Neural cell (in vitro differentiated cells): Measurements from ENCODE around the gene PLEKHM3. TPM values are rescaled to one million over a fixed set of nuclear protein-coding genes. Genes with fewer than 3 reads are reported as not detected.

Source experiments
- H2AFZ ChIP-seq: fragments of 200-600, 300-800 bp; sonication (generic), shearing (Covaris generic); 2 replicates; pipeline ENCODE4 v1.6.0; 2014; ENCODE audit warnings: low read depth, mild to moderate bottlenecking, antibody characterized with exemption, low read length, moderate library complexity
- H3F3A ChIP-seq: fragments of 200-600 bp; shearing (Covaris generic); 2 replicates; pipeline ENCODE4 v1.6.1; 2016; ENCODE audit warnings: mild to moderate bottlenecking, moderate library complexity, mixed read lengths, antibody characterized with exemption, low read length; ENCODE audit not compliant: insufficient read depth, poor library complexity, severe bottlenecking
- H3K27ac ChIP-seq: fragments of 200-600, 300-800 bp; sonication (generic), shearing (Covaris generic); 2 replicates; pipeline ENCODE4 v1.5.1; 2014; ENCODE audit warnings: mild to moderate bottlenecking, low read length, moderate library complexity
- H3K27me3 ChIP-seq: fragments of 300-800, 200-600 bp; sonication (generic), shearing (Covaris generic); 2 replicates; pipeline ENCODE4 v1.6.0; 2014; ENCODE audit warnings: mild to moderate bottlenecking, low read depth, low read length, moderate library complexity; ENCODE audit not compliant: insufficient read depth
- H3K36me3 ChIP-seq: fragments of 300-800, 200-600 bp; sonication (generic), shearing (Covaris generic); 2 replicates; pipeline ENCODE4 v1.5.1; 2014; ENCODE audit warnings: mild to moderate bottlenecking, antibody characterized with exemption, low read length, moderate library complexity; ENCODE audit not compliant: insufficient read depth
- H3K4me2 ChIP-seq: fragments of 300-800, 200-600 bp; sonication (generic), shearing (Covaris generic); 2 replicates; pipeline ENCODE4 v1.6.0; 2014; ENCODE audit warnings: mild to moderate bottlenecking, low read length
- H3K4me3 ChIP-seq: fragments of 300-800, 200-600 bp; sonication (generic), shearing (Covaris generic); 2 replicates; pipeline ENCODE4 v1.5.1; 2014; ENCODE audit warnings: mild to moderate bottlenecking, low read length, moderate library complexity
- H3K79me2 ChIP-seq: fragments of 200-600 bp; shearing (Covaris generic); replicated peaks from 2 replicates; pipeline ENCODE4 v1.6.0; 2014; ENCODE audit warnings: mild to moderate bottlenecking, low read length, moderate library complexity; ENCODE audit not compliant: insufficient read depth
- H3K9ac ChIP-seq: fragments of 300-800, 200-600 bp; sonication (generic), shearing (Covaris generic); 2 replicates; pipeline ENCODE4 v1.6.1; 2016; ENCODE audit warnings: mild to moderate bottlenecking, low read length, mixed read lengths
- H3K9me2 ChIP-seq: fragments of 200-600 bp; shearing (Covaris generic); 2 replicates; pipeline ENCODE4 v1.6.1; 2016; ENCODE audit warnings: mild to moderate bottlenecking, low read length, mixed read lengths; ENCODE audit not compliant: insufficient read depth
- H3K9me3 ChIP-seq: fragments of 200-600, 300-800 bp; sonication (generic), shearing (Covaris generic); 2 replicates; pipeline ENCODE4 v1.6.1; 2016; ENCODE audit warnings: mild to moderate bottlenecking, mixed run types, low read length, moderate library complexity, mixed read lengths
- H4K20me1 ChIP-seq: fragments of 200-600 bp; shearing (Covaris generic); 2 replicates; pipeline ENCODE4 v1.6.1; 2016; ENCODE audit warnings: mild to moderate bottlenecking, mixed run types; ENCODE audit not compliant: insufficient read depth
- EP300 ChIP-seq: fragments of 450-650 bp; conservative IDR thresholded peaks from 2 replicates; pipeline ENCODE4 v1.6.1; 2014; ENCODE audit warnings: antibody characterized with exemption, mild to moderate bottlenecking, moderate library complexity; ENCODE audit not compliant: poor library complexity, severe bottlenecking
- EZH2 ChIP-seq: fragments of 200-600, 300-800 bp; shearing (Covaris generic), sonication (generic); IDR thresholded peaks from 2 replicates; pipeline ENCODE4 v1.6.1; 2014; ENCODE audit warnings: antibody characterized with exemption, low read length, borderline replicate concordance, mild to moderate bottlenecking; ENCODE audit not compliant: insufficient read depth, poor library complexity, severe bottlenecking
- MXI1 ChIP-seq: fragments of 450-650 bp; conservative IDR thresholded peaks from 2 replicates; pipeline ENCODE4 v1.6.1; 2014; ENCODE audit warnings: antibody characterized with exemption, mild to moderate bottlenecking; ENCODE audit not compliant: poor library complexity, severe bottlenecking
- POLR2AphosphoS5 ChIP-seq: IDR thresholded peaks from 2 replicates; pipeline ENCODE4 v1.6.1; 2012
- RAD21 ChIP-seq: fragments of 450-650 bp; conservative IDR thresholded peaks from 2 replicates; pipeline ENCODE4 v1.6.1; 2014; ENCODE audit warnings: antibody characterized with exemption, mild to moderate bottlenecking, moderate library complexity
- SMC3 ChIP-seq: fragments of 450-650 bp; conservative IDR thresholded peaks from 2 replicates; pipeline ENCODE4 v1.6.1; 2014; ENCODE audit warnings: antibody characterized with exemption, mild to moderate bottlenecking, moderate library complexity; ENCODE audit not compliant: poor library complexity
- TAF1 ChIP-seq: IDR thresholded peaks from 2 replicates; pipeline ENCODE4 v1.6.1; 2012; ENCODE audit warnings: low read depth
- polyA plus RNA-seq: library from polyadenylated mRNA; depleted of rRNA; stranded (reverse); fragments of >200 nt; gene quantifications from 2 replicates; pipeline ENCODE4 v1.2.3, GENCODE V29; 2014
- TF ChIP-seq, protein P1 (sequence below): fragments of 450-650 bp; IDR thresholded peaks from 2 replicates; pipeline ENCODE4 v1.5.1; 2014; ENCODE audit warnings: antibody characterized with exemption, mild to moderate bottlenecking, moderate library complexity; ENCODE audit not compliant: poor library complexity, severe bottlenecking
- TF ChIP-seq, protein P2 (sequence below): IDR thresholded peaks from 2 replicates; pipeline ENCODE4 v1.6.1; 2012; ENCODE audit warnings: borderline replicate concordance

The PLEKHM3 gene
- polyA plus RNA-seq, 1 donor from 2014 or later, result 13.4 TPM

DNA sequence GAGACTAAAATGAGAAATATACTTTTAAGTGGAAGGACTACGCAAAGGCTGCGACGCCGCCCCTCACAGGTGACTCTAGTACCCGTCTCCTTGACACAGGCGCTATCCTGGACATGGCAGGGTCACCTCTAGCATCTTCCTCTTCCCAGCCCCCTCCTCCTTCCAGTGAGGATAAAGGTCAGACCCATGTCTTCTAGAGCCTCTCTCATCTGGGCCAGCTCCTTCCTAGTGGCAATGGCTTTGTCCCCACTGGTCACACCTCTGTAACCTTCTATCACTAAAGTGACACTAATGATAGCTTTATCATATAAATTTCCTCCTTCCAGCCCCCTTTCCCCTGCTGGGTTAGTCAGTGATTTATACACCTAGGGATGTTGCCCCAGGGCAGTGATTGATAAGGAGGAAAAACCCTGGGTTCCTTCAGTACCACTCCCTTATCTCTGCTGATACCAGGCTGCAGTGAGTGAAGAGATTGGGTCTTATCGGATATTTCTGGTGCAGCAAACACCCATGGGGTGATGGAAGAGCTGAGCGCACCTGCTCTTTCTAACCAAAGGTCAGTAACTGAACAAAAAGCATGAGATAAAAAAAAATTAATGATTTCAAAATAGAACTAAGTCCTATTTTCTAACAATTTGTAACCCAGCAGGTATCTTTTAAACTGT, 193.6 kb downstream of the PLEKHM3 start:
- TF ChIP-seq SMC3, result no peak
- TF ChIP-seq EP300, result no peak
- H3K9me3 ChIP-seq, result no peaks in the 10 kb centered on the region

DNA sequence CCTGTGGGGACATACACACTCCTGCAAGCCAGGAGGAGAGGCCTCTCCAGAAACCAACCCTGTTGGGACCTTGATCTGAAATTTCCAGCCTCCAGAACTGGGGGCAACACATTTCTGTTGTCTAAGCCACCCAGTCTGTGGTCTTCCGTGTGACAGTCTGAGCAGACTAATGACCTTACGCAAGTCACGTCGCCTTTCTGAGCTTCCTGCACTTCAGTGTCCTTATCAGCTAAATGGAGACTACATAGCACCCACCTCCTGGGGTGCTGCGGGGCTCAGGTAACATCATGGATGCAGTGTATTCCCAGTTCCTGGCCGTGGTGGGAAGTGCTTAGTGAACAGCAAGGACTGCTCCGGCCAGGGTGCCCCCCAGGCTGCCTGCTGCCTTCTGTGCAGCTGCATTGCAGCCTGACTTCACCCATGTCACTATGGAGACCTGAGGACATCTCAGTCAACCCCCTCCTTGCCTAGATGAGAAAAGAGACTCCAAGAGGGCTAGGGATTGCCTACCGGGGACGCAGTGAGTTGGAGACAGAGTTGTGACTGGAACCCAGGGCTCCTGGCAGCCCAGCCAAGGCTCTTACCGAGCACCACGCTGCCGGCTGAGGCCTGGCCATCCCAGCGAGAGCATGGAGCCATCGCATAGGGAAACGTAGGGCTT, 194.4 kb downstream of the PLEKHM3 start:
- no peaks in the 10 kb centered on the region for H3K36me3 ChIP-seq
- H3K9me3 ChIP-seq, result no peaks in the 10 kb centered on the region
- no peak overlapping the region for H3K9ac ChIP-seq
- no peaks in the 10 kb centered on the region for H3F3A ChIP-seq
- H3K4me3 ChIP-seq, result no peak overlapping the region
- H3K4me2 ChIP-seq, result no peak overlapping the region
- no peak overlapping the region for H3K27ac ChIP-seq
- no peaks in the 10 kb centered on the region for H3K9me2 ChIP-seq
- TF ChIP-seq MXI1 (no peak), RAD21 (no peak), EZH2 (no peak), EP300 (no peak), POLR2AphosphoS5 (no peak), SMC3 (no peak), TAF1 (no peak)
- TF ChIP-seq, protein P1, sequence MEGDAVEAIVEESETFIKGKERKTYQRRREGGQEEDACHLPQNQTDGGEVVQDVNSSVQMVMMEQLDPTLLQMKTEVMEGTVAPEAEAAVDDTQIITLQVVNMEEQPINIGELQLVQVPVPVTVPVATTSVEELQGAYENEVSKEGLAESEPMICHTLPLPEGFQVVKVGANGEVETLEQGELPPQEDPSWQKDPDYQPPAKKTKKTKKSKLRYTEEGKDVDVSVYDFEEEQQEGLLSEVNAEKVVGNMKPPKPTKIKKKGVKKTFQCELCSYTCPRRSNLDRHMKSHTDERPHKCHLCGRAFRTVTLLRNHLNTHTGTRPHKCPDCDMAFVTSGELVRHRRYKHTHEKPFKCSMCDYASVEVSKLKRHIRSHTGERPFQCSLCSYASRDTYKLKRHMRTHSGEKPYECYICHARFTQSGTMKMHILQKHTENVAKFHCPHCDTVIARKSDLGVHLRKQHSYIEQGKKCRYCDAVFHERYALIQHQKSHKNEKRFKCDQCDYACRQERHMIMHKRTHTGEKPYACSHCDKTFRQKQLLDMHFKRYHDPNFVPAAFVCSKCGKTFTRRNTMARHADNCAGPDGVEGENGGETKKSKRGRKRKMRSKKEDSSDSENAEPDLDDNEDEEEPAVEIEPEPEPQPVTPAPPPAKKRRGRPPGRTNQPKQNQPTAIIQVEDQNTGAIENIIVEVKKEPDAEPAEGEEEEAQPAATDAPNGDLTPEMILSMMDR, result no peak
- TF ChIP-seq, protein P2, sequence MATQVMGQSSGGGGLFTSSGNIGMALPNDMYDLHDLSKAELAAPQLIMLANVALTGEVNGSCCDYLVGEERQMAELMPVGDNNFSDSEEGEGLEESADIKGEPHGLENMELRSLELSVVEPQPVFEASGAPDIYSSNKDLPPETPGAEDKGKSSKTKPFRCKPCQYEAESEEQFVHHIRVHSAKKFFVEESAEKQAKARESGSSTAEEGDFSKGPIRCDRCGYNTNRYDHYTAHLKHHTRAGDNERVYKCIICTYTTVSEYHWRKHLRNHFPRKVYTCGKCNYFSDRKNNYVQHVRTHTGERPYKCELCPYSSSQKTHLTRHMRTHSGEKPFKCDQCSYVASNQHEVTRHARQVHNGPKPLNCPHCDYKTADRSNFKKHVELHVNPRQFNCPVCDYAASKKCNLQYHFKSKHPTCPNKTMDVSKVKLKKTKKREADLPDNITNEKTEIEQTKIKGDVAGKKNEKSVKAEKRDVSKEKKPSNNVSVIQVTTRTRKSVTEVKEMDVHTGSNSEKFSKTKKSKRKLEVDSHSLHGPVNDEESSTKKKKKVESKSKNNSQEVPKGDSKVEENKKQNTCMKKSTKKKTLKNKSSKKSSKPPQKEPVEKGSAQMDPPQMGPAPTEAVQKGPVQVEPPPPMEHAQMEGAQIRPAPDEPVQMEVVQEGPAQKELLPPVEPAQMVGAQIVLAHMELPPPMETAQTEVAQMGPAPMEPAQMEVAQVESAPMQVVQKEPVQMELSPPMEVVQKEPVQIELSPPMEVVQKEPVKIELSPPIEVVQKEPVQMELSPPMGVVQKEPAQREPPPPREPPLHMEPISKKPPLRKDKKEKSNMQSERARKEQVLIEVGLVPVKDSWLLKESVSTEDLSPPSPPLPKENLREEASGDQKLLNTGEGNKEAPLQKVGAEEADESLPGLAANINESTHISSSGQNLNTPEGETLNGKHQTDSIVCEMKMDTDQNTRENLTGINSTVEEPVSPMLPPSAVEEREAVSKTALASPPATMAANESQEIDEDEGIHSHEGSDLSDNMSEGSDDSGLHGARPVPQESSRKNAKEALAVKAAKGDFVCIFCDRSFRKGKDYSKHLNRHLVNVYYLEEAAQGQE, result no peak
- no peaks in the 10 kb centered on the region for H3K79me2 ChIP-seq
- no peaks in the 10 kb centered on the region for H3K27me3 ChIP-seq
- no peaks in the 10 kb centered on the region for H4K20me1 ChIP-seq
- no peak overlapping the region for H2AFZ ChIP-seq

More for the DNA sequence above, 193.6 kb downstream of the PLEKHM3 start:
- no peaks in the 10 kb centered on the region for H4K20me1 ChIP-seq
- H3K4me2 ChIP-seq, result no peak overlapping the region
- no peaks in the 10 kb centered on the region for H3F3A ChIP-seq
- no peaks in the 10 kb centered on the region for H3K79me2 ChIP-seq
- no peak overlapping the region for H3K27ac ChIP-seq
- no peaks in the 10 kb centered on the region for H3K9me2 ChIP-seq
- no peaks in the 10 kb centered on the region for H3K36me3 ChIP-seq
- no peak overlapping the region for H3K9ac ChIP-seq
- H2AFZ ChIP-seq, result no peak overlapping the region
- no peak overlapping the region for H3K4me3 ChIP-seq
- no peaks in the 10 kb centered on the region for H3K27me3 ChIP-seq
